Ishikawa (cell line): ENCODE results near the gene ANO7.

Source experiments
- EP300 ChIP-seq: IDR thresholded peaks from 2 replicates; pipeline ENCODE4 v1.6.1; 2012; ENCODE audit warnings: borderline replicate concordance
- RAD21 ChIP-seq: IDR thresholded peaks from 2 replicates; pipeline ENCODE4 v1.6.1; 2012; ENCODE audit warnings: low read depth
- TAF1 ChIP-seq: IDR thresholded peaks from 2 replicates; pipeline ENCODE4 v1.6.1; 2012; ENCODE audit warnings: low read depth, mild to moderate bottlenecking
- TCF12 ChIP-seq: IDR thresholded peaks from 2 replicates; pipeline ENCODE4 v1.6.1; 2012; ENCODE audit warnings: low read depth
- YY1 ChIP-seq: IDR thresholded peaks from 2 replicates; pipeline ENCODE4 v1.6.1; 2012; ENCODE audit warnings: low read depth

GRCh38 chr2:241150660-241151530, 37.6 kb upstream of the ANO7 start:
- no peak for TF ChIP-seq EP300
- TF ChIP-seq TCF12: no peak
- no peak for TF ChIP-seq YY1
- no peak for TF ChIP-seq TAF1
- TF ChIP-seq RAD21: no peak
